ENCODE results near the gene PTAR1.

Gene PTAR1

DNA sequence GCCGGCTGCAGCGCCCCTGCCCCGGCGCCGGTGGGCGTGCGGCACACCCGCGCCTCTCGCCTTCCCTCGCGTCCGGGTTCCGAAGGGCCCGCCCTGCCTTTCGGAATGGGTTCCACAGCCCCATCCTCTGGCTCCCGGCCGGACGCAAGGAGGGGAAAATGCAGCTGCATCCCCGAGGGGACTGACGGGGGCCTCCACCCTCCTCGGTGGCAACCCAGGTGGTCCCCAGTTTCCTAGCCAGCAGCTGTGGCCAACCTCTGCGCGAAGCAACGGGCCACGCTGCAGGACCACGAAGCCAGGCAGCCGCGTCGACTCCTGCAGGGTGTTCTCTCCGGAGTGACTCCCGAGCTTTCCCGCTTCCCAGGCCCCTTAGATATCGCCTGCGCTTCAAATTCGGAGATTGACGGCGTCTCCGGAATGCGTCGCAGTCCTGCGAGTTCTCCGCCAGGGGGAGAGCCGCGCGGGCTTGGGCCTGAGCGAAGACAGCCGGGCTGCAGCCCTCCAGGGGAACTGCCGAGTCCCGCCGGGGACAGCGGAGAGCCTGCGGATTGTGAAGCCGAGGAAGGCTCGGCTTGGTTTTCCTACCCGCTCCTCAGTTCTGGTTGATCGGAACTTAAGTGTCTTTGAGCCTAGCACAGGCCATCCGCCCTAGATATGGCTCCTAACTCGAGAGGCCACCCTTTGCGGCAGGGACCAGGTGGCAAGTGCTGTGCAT lies 87.1 kb downstream of the PTAR1 start:
- DNase-seq: peak; percentile 77 to 86

DNA sequence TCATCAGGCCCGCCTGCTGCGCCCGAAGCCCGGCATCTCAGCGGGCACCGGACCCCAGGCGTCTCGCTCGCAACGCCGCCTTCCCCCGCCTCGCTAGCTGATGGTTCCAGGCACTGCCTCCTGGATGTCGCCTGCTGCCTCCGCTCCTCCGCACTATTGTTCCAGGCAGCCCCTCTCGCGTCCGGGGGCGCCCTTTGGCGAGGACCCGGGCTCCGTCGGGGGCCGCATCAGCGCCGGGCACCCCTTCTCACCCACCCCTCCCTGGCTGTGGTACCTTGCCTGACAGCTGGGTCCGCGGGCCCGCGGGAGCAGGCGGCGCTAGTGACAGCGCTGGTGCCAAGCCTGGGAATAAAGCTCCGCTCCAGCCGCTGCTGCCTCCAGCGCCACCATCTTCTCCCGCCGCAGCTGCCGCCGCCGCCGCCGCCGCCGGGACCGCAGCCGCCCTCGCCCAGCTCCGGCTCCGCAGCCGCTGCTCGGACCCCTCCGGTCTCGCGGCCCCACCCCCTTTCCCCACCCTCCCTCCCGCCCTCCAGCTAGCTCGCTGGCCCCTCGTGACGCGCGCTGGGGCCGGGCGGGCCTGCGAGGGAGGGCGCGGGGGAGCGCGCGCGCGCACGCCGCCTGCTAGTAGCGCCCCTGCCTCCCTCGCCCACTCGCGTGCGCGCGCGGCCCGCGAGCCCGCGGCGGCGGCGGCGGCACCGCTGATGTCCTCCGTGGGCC lies 87.8 kb downstream of the PTAR1 start, which contains the start of gene APBA1:
TSS of gene APBA1 (minus strand) at position 493 of the 717 bp plus-strand sequence.
- DNase-seq: peak; percentile 48 to 65

DNA sequence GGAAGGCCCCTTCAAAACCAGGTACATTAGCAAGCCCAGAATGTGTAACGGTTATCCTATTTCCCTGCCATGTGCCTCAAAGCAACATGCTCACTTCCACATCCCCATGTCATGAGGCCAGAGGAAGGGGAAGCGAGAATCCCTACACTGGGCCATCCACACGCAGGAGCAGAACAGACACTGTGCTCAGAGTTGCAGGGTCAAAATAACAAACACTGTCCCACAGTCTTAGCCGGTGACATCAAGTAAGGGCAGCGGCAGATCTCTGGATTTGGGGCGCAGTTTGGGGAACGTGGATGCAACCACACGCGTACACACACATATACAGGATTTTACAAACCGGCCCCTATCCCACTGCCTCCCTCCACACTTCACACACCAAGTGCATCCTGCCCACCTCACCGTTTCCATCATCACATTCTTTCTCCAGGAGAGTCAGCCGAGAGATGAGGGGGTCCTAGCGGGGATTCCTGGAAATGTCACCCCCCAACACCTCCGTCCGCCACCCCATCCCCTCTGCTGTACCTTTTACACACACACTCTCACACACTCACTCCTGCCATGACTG lies 88.4 kb downstream of the PTAR1 start:
- DNase-seq: no peak

DNA sequence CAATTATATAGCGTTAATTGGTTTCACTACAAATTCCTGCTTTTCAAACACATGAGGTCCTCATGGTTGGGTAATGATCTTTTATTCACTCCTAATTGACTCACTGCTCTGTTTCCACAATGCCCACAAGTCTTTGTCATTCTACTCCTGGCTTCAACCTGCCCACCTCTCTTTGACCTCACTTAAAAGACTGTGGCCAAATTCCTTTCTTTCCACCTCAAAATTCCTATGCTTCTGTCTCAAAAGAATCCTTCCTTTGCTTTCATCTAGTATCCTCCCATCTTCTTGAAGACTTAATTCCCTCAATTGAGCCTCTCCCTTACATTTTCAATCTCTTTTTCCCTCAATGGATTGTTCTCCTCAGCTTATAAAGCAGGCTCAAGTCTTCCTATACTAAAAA lies 92.5 kb downstream of the PTAR1 start:
- DNase-seq: no peak

DNA sequence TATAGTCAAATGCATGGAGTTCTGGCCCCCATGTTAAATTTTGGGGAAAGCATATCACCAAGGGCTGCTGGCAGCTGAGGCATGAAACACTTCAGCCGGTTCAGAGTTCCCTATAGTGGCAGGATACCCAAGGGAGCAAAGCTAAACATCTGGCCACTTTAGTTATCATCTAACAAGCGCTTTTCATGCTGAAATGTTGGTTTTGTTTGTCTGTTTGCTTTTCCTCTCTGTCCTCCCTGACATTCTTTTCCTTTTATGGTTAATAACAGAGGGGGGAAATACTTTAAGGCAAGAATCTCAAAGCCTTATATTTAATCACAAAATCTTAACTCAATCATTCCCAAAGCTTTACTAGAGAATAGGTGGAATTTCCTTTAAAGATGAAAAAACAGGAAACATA lies 99.5 kb downstream of the PTAR1 start:
- peak in 1 of 2 experiments; percentile 3 for DNase-seq

All from NCI-H1930 (cell line).